Thoracic aorta (tissue), 2 donors: ENCODE results near the gene WASF3. TPM values are rescaled to one million over a fixed set of nuclear protein-coding genes. Genes with fewer than 3 reads are reported as not detected.

Experiments
- ATAC-seq: fragments of 150-250 bp; one replicate; pipeline ENCODE4 v1.8.0; 2017; ENCODE audit warnings: low read depth; ENCODE audit not compliant: insufficient number of reproducible peaks, low FRiP score
- DNase-seq: peaks from one replicate; pipeline ENCODE4 v3.0.0-alpha.2; 2020; ENCODE audit warnings: low spot score
- H3K27ac ChIP-seq, 2 donors: fragments of 200-600 bp; sonication (generic); 1 replicate in 1 of 2; 2 replicates in 1 of 2; pipeline ENCODE4 v1.5.1; 2016; ENCODE audit warnings: mild to moderate bottlenecking in 2 of 2, moderate library complexity in 2 of 2
- H3K27me3 ChIP-seq: fragments of 200-600 bp; sonication (generic); replicated peaks from 2 replicates; pipeline ENCODE4 v1.6.0; 2016; ENCODE audit warnings: mild to moderate bottlenecking; ENCODE audit not compliant: insufficient read depth
- H3K36me3 ChIP-seq: fragments of 200-600 bp; sonication (generic); one replicate; pipeline ENCODE4 v1.5.1; 2016
- H3K4me1 ChIP-seq, 2 donors: fragments of 200-600 bp; sonication (generic); 1 replicate in 1 of 2; 2 replicates in 1 of 2; pipeline versions ENCODE4 v1.5.1 to v1.6.0; 2016; ENCODE audit warnings: low read depth in 2 of 2, mild to moderate bottlenecking in 1 of 2; ENCODE audit not compliant: control insufficient read depth in 1 of 2
- H3K4me3 ChIP-seq: fragments of 200-600 bp; sonication (generic); 2 replicates; pipeline ENCODE4 v1.5.1; 2016; ENCODE audit warnings: mild to moderate bottlenecking
- H3K9me3 ChIP-seq: fragments of 200-600 bp; sonication (generic); 2 replicates; pipeline ENCODE4 v1.5.1; 2016
- CTCF ChIP-seq: fragments of 200-600 bp; sonication (generic); IDR thresholded peaks from one replicate; pipeline ENCODE4 v1.5.1; 2019; ENCODE audit warnings: antibody characterized with exemption
- total RNA-seq, 2 donors: library from RNA; depleted of rRNA; stranded (reverse); fragments of >200 nt; gene quantifications; one replicate each; pipeline versions ENCODE4 v1.1.0 to v1.2.3, GENCODE V29; 2016

Gene WASF3
- total RNA-seq, 2 donors from 2014 or later, result 16.4 to 20.0 TPM

GRCh38 chr13:26591672-26592071 is 34.2 kb downstream of the WASF3 start:
- TF ChIP-seq CTCF, result no peak
- Histone ChIP-seq H3K36me3 (no peaks in the 10 kb centered on the region), H3K4me1 (peaks cover 0 to 12% of the 10 kb centered on the region in 2 donors), H3K27ac (no peak overlapping the region), H3K9me3 (no peaks in the 10 kb centered on the region), H3K27me3 (no peaks in the 10 kb centered on the region), H3K4me3 (no peak overlapping the region)
- ATAC-seq (no peak), DNase-seq (no peak)

- no peak for TF ChIP-seq CTCF
- Histone ChIP-seq H3K36me3 (no peaks in the 10 kb centered on the region), H3K4me3 (no peak overlapping the region), H3K27me3 (no peaks in the 10 kb centered on the region), H3K4me1 (peaks cover 0 to 12% of the 10 kb centered on the region in 2 donors), H3K27ac (no peak overlapping the region), H3K9me3 (no peaks in the 10 kb centered on the region)
- ATAC-seq, result no peak
- no peak for DNase-seq
Measured at GRCh38 chr13:26593661-26594060, 36.2 kb downstream of the WASF3 start.

- Histone ChIP-seq H3K27ac (no peak overlapping the region), H3K4me1 (peaks cover 0 to 9% of the 10 kb centered on the region in 2 donors), H3K27me3 (no peaks in the 10 kb centered on the region), H3K4me3 (no peak overlapping the region), H3K9me3 (no peaks in the 10 kb centered on the region), H3K36me3 (no peaks in the 10 kb centered on the region)
- DNase-seq (no peak), ATAC-seq (no peak)
- TF ChIP-seq CTCF, result no peak
Measured at GRCh38 chr13:26594363-26594762, 36.9 kb downstream of the WASF3 start.

- TF ChIP-seq CTCF, result no peak
- Histone ChIP-seq H3K4me3 (no peak overlapping the region), H3K27me3 (no peaks in the 10 kb centered on the region), H3K27ac (no peak overlapping the region), H3K4me1 (peaks cover under 1 to 4% of the 10 kb centered on the region in 2 donors), H3K36me3 (no peaks in the 10 kb centered on the region), H3K9me3 (no peaks in the 10 kb centered on the region)
- DNase-seq (no peak), ATAC-seq (no peak)
Measured at GRCh38 chr13:26596458-26596857, 39.0 kb downstream of the WASF3 start.

- H3K27me3 ChIP-seq, result no peaks in the 10 kb centered on the region
- H3K27ac ChIP-seq, result no peak overlapping the region
- ATAC-seq, result no peak
- no peak for DNase-seq
- no peaks in the 10 kb centered on the region for H3K36me3 ChIP-seq
- H3K4me3 ChIP-seq, result no peak overlapping the region
- peaks cover 3 to 4% of the 10 kb centered on the region in 2 donors for H3K4me1 ChIP-seq
- H3K9me3 ChIP-seq, result no peaks in the 10 kb centered on the region
- no peak for TF ChIP-seq CTCF
Measured at GRCh38 chr13:26599403-26599802, 41.9 kb downstream of the WASF3 start.
